Dermis microvascular lymphatic vessel endothelial cell (primary cell): ENCODE data around the gene SLC22A23. TPM values are rescaled to one million over a fixed set of nuclear protein-coding genes. Genes with fewer than 3 reads are reported as not detected.
A peak's percentile ranks its signal among the peaks of the same experiment; 100 is the strongest.

Source experiments
- DNase-seq, 2 donors: peaks; one replicate each; pipeline versions ENCODE4 v3.0.0 to v3.0.0-alpha.2; 2010; ENCODE audit warnings: low read depth in 2 of 2
- total RNA-seq: library from RNA; depleted of rRNA; stranded (reverse); fragments of >200 nt; gene quantifications from 2 replicates; pipeline ENCODE4 v1.2.1, GENCODE V29; 2014

The SLC22A23 gene
- total RNA-seq, 1 donor from 2014 or later, result 29.4 TPM

DNA sequence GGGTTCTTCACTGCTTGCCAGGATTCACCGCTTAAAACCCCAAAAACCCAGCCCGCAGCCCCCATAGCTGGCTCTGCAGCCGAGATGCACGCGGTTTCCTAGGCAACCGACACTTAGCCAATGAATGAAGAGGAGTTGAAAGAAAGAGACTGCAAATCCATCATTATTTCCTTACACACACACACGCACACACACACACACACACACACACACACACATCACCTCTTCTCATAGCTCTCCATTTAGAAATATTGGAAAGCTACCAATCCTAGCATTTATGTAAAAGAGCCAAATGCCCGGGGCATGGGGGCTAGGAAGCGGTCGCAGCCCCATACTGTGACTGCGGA lies 226.0 kb downstream of the SLC22A23 start:
- no peak for DNase-seq

- DNase-seq, result no peak
These were observed 226.5 kb downstream of the SLC22A23 start for GRCh38 chr6:3230256-3230882.

DNA sequence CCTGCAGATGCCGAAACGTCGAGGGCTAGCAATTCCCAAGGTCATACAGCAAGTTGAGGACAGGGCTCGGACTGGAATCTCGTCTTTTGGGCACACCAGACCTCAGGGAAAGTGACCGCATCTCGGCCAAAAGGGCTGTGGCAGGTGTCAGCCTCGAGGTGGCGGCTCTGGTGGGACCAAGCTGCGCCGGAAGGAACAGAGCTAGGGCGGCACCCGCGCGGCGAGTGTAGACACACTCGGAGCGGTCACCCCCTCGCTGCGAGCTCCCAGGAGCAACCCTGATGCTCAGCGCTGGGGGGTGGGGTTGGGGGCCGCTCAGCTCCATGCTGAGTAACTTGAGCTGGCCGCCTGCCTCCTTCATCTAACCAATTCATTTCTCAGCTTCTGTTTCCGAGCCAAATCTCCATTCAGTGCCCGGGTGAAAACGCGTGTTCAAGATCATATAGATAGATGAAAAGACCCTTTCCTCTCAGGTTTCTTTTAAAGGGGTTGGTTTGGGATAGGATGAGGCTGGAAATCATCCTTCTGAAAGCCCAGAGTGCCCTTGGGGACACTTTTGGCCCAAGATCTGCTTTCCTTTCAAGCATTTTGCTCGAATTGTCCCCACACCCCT lies 227.2 kb downstream of the SLC22A23 start:
- no peak for DNase-seq

GRCh38 chr6:3228771-3229565 lies 227.9 kb downstream of the SLC22A23 start:
- DNase-seq, result peak in 1 of 2 donors; percentile 7

DNA sequence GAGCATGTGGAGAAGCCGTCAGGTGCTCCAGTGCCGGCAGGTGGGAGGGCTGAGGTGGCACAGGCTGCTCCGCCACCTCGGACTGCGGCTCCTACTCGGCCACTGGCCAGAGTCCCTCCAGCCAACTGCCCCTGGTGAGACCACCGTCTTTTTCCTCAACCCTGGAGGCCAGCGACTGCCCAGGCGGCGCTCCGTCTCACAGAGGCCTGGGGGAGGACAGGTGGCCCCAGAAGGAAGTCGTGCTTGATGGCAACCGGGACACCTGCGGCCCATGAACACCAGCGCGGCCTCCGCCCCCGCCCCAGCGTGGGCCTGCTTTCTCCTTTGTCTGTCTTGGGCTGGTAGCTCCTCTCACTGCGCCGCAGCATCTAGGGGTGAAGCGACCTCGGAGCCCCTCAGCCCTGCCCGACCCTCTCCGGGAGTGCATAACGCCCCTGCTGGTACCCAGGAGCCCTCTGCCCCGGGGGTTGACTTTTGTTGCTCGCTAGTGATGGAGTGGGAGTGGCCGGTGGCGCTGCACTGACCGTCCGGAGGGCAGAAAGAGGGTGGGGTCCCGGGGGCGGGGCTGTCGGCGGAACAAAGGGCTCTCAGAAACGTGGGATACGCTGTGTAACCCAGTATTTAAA lies 228.7 kb downstream of the SLC22A23 start:
- no peak for DNase-seq

DNA sequence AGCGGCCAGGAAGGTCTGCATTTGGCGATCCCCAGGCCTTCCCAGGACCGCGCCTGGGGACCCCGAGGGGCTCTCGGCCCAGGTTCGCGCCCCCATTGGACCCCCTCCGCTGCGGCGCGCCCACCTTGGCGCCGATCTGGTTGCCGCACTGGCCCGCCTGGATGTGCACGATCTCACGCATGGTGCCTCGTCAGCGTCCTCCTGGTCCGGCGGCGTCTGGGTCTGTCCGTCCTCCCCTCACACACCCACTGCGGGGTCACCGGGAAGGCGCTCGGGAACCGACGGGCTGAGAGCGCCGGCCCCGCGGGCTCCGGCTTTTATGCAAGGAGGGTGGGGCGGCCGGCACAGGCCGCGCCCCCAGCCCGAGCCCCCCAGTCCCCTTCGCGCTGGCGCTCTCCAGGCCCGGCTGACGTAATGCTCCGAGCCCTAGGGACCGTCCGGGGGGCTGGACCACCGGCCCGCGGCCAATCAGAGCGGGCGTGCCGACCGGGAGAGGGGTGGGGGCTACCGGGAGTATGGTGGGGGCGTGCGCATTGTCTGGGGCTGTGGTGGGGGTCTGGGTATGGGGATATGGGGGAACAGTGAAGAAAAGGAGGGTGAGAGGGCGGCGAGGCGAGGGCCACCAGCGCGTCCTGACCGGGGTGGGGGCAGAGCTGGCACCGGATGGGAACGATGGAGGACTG lies 229.3 kb downstream of the SLC22A23 start, which contains the start of gene TUBB2B:
TSS of gene TUBB2B (minus strand) at position 291 of the 683 bp plus-strand sequence. CDS start at position 181, 110 bp downstream.
- peak in 1 of 2 donors; percentile 38 for DNase-seq

DNA sequence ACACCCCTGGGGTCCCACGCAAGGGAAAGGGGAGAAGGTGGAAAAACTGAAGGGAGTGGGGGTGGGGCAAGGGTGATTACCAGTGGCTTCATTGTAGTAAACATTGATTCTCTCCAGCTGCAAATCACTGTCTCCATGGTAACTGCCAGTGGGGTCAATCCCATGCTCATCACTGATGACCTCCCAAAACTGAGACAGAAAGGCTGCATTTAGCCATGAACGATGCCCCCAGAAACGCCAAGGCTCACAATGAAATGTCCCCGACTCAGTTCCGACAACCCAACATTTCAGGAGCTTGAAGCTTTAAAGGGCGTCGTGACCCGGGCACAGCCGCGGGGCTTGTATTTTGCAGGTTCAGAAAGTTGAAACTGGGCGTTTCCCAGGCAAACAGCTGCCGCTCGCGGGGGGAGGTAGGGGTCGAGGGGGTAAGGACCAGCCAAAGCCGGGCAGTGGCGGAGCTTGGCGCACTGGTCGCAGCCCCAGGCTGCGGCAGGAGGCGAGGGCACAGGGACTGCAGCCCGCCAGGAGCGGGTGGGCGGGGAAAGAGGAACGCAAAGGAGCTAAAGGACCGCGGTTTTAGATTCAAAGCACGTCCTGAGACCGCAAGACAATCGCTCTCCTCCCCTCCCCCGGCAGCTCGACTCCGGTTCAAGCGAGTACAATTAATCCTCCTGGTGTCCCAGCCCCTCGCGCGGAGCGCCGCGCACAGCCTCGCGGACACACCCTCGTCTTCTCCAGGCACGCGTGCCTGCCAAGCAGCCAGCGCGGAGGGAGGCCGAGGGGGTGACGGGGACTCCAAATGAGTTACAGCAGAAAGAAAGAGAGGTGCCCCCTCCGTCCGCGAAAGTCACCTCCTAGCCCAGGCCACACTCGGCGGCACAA lies 230.1 kb downstream of the SLC22A23 start:
- DNase-seq, result no peak

GRCh38 chr6:3226042-3226441 lies 230.8 kb downstream of the SLC22A23 start:
- no peak for DNase-seq

DNA sequence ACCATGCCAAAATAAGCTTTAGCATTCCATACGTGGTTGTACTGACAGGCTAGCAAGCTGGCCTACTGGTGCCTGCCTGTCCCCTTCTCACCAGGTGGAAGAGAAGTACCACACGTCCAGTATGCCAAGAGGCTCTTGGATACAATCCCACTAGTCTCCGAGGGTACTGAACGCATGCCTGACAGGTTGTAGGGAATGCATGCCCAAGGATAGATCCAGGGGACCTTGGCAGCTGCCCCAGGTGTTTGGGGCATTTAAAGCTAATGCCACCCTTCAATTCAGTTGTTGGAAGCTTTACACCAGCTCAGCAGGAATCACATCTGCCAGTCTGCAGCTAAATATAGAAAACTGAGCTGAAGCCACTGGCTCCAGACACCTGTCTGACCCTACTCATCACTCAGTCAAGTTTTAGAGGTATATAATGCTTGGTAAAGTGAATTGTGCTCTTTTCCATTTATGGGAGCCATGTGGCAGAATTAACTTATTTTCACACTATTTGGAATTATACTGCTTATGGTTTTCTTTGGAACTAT lies 234.3 kb downstream of the SLC22A23 start:
- DNase-seq, result no peak

DNA sequence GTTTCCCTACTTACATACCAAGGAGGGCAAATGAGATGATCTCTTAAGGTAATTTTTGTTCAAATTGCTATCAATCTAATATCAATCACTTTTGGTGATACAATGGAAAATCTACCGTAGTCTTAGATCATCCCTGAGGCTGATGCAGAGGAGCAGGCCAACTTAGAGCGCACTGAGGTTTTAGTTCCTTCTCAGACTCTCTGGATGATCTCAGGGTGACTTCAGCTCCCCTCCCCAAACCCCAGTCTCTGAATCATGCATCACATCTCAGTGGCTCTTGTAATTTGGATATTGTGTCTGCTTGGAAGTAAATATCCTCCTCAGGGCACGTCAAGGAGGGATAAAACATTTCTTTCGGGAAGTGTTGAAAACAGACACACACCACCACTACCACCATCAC lies 235.3 kb downstream of the SLC22A23 start:
- DNase-seq, result no peak

DNA sequence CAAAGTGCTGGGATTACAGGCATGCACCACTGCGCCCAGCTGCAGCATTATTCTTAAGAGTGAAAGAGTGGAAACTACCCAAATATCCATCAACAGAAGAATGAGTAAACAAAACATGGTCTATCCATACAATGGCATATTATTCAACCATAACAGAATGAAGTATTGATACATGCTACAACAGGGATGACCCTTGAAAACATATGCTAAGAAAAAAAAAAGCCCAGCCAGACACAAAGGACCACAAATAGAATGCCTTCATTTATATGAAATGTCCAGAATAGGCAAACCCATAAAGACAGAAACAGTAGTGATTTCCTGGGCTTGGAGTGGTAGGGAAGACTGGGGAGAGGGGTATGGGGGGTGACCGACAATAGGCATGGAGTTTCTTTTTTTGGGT lies 236.5 kb downstream of the SLC22A23 start:
- no peak for DNase-seq

Other genes with a start within 250 kb of the SLC22A23 start
- 3.6 and 4.6 TPM in 2 replicates for gene TUBB2B, start 229.4 kb downstream of the SLC22A23 start, total RNA-seq
- gene PSMG4, start 198.1 kb downstream of the SLC22A23 start, total RNA-seq, result 51.5 and 59.3 TPM in 2 replicates